HG02623 (cell line): ENCODE data around the gene CCDC187.

Experiments used
- ATAC-seq: cut with Tn5 transposase; IDR thresholded peaks from one replicate; pipeline ENCODE4 v1.9.1; 2021; ENCODE audit warnings: moderate library complexity; ENCODE audit not compliant: unreplicated experiment

Gene CCDC187

DNA sequence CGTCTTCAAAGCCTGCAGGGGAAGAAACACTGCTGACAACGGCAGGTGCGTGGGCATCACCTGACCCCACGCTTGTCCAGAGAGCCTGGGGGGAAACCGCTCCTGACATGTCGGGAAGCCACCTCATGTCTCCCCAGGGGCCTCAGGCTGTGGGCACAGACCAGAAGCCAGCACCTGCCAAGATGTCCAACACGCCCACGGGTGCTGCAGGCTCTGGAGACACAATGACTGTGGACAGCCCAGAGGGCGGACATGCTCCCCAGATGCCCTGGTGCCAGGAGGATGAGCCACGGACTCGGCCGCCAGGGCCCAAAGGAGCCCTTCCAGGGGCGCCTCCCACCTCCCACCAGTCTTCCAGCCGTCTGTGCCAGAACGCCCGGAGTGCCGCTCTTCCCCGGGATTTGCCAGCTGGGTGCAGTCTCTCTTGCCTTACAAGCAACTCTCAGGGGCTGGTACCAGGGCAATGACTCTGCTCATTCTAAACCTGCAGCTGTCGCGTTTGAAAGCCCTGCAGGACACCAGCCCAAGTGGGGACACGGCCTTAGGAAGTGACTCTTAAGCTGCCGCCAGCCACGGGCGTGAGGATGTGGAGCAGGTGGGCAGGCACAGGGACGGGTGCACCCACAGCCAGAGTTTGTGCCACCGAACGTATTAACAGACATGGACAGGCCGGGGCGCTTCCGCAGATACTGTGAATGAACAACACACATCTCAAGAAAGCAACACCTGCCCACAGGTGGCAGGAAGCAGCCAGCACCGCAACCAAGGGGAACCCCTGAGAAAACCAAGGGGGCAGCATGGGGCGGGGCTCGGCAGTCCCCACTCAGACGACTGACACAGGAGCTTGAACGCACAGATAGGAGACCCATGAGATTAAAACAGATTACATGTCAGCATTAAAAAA, 92.2 kb downstream of the CCDC187 start:
- ATAC-seq: no peak

DNA sequence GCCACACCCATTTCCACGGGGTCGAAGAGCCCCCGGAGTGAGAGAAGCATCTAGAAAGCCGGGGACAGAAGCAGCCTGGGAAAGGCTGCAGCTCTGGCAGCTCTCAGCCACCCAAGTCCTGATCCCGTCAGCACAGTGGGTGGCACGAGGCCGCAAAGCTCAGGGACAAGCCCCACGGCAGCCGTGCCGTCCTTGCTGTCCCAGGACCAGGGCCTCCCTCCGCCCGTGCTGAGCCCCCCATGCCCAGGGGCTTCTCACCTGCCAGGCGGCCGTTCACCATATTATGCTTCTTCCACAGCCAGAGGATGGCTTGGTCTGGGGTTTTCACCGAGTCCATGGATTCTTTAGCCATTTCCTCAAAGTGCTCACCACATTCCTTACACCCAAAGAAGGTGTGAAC, 92.9 kb downstream of the CCDC187 start:
- ATAC-seq: no peak

DNA sequence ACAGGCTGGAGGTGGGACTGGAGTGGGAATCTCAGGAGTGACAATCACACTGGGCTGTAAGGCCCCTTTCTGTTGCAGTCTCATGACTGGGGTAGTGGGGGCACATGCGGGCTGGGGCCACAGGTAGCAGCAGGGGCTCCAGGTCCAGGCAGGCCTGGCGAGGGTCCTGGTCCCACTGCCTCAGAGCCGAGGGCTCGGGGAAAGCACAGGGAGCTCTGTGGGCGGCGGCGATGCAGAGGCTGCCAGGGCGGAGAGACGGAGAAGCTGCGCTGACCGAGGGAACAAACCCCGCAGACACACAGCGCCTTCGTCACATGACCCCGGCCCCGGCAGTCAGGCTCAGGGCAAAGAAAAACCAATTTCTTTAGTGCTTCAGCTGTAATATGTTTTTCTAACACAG, 93.6 kb downstream of the CCDC187 start:
- no peak for ATAC-seq

DNA sequence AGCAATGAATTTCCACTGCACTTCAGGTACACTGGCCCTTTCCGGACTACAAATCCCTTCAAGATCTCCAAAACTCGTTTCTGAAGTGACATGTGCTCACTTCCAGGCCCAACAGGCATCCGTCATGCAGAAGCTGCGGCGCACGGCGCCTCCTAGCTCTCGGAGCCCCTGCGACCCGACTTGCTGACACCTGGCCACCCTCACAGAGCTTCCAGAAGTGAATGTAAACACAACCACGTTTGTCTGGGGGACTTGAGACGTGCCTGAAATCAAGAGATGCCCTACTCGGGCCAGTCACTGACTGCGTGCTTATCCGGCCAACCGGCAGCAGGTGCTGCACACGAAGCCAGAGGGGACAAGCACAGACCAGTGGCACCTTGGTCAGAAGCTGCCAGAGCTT, 94.1 kb downstream of the CCDC187 start:
- ATAC-seq: no peak

DNA sequence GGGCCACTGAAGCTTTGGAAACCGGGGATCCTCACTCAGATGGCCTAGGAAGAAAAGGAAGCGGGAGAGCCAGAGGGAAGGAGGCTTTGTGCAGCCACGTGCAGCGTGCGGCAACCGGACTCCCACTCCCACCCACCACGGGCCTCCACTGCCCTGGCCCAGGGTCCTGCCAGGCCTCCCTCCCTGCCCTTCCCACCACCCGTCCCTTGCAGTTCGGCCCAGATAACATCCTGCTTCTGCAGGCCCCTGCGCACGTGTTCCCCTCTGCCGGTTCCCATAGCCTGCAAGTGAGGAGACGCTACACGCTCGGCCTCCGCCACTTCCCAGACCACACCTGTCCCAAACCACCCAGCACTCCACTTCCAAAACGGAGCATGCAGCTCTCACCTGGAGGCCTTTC, 94.7 kb downstream of the CCDC187 start:
- ATAC-seq: no peak

DNA sequence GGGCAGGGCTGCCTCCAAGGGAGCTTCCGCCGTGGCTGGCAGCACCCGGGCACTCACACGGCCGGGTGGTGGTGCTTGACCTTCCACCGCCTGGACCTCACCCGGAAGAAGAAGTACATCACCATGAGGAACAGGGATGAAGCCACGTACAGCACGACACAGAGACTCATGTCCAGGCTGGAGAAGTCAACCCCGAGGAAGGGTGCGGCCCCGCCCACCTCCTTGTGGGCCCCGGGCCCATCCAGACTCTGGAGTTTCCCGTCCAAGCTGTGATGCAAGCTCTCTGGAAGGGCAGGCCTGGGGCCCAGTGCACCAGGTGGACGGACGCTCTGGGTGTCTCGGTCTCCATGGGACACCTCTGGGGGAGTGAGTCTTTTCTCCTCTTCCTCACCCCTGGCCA, 95.2 kb downstream of the CCDC187 start:
- no peak for ATAC-seq

DNA sequence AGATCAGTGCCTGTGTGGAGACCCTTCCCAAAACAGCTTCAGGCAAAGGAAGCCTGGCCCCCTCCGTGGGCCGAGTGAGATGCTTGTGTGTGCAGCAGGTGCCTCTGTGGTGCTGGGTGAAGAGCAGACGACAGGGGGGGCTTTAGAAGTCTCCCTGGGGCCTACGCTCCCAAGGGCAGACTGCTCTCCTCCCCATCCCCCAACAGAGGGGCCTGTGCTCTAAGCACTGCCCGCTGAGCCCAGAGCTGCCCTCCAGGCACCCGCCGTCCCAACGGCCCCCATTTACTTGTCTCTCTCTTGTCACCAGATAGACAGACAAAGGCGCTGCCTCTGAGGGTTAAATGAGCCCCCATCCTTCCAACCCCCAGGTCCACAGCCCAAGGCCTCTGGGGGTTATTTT, 96.3 kb downstream of the CCDC187 start:
- ATAC-seq: no peak

DNA sequence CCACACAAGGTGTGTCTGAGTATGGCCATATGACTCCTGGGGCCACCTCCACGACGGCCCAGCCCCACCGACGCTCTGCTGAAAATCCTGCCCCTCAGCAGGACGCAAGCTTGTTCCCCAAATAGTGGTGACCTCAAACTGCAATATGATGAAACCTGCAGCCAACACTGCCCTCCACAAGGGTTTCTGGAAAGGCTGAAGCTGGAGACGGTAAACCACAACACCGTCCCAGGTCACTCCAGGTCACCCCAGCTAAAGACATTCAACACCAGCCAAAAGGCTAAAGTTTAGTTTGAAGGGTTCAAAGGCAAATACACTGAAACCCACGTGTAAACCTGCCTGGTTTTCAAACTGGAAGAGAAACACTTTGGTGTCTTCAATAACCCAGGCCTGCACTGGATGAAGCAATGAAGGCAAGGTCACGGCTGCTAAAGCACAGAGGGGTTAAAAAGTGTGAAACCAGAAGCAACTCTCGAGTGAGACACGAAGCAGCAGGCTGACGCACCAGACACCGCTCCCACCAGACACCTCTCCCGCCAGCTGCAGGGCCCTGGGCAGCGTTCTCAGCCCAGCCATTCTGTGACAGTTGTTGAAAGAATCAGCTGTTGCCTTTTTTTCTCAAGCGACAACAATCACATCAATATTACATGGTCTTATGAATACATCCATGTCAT, 97.2 kb downstream of the CCDC187 start:
- ATAC-seq: no peak

DNA sequence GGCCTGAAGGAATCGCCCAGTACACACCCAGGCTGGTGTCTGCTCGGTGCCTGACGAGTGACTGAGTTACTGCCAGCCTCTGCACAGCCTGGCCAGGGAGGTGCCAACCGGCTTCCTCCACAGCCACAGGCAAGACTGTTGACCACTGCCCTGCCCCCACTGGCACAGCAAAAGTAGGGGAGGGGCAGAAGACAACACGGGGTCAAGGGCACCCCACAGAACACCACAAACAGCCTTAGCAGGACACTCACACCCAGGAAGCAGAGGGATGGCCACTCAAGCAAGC, 98.2 kb downstream of the CCDC187 start:
- ATAC-seq: no peak

DNA sequence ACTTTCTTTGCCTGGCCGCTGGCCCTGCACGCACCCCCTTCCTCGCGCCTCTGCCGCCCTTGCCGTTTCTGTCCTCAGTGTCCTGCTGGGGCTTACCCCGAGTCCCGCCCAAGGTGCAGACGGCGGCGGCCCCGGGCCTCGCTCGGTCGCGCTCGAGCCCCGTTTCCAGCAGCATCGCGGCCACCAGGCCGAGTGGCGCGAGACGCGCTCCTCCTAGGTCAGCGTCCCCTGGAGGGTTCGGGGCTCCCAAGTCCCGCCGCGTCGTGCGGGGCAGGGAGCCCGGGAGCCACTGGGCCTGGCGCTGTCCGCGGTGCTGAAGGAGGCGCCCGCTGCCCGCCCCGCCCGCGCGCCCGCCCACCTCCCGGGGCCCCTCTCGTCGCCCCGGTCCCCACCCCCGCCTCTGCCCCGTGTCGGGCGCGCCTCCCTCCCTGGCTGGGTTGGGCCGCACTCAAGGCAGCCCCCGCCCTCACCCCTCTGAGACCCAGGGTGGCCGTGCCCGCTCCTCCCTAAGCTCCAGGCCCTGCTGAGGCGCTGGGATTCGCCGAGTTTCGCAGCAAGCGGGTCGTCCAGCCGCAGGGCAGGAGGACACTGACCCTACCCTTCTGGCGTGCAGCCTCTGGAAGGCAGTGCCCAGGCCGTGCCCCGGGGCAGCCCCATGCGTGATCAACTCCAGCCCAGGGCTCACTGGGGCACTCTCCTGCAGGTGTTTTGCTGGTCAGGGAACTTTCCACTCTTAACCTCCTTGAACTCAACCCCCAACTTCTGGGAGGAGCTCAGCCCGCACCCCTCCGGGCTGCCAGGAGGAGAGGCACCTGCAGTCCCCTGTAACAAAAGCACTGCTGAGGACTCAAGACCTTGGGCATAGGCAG, 98.8 kb downstream of the CCDC187 start, which contains the start of gene LHX3:
Gene LHX3, minus strand, starts transcription at position 291 of the 869 bp plus-strand sequence. Its CDS starts 116 bp downstream, at position 175.
- no peak for ATAC-seq

DNA sequence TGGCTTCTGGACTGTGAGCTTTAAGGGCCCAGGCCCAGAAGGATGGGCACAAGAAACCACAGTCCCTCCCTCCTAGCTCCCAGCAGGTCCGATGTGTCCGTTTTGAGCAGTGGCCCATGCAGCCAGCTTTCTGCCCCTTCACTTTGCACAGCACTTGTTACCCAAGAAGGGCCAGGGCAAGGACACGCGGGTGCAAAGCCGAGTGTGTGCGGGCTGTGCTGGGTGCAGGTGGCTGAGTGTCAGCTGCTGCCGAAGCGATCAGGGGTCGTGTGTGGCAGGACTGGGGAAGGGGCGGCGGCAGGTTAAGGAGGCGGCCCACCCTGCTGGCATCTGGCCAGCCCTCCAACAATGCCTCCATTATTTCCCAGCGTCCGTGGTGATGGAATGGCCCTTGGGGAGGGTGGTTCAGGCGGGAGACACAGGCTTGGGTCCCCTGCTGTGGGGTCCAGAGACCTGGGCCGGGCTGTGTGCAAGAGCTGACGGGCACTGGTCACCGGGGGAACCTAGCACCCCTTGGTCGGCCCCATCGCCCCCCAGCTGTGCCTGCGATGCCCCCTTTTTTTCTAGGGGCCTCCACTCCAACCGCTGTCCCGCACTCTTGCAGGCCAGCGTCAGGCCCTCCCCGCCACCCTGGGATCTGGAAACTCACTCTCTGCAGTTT, 99.6 kb downstream of the CCDC187 start:
- no peak for ATAC-seq

DNA sequence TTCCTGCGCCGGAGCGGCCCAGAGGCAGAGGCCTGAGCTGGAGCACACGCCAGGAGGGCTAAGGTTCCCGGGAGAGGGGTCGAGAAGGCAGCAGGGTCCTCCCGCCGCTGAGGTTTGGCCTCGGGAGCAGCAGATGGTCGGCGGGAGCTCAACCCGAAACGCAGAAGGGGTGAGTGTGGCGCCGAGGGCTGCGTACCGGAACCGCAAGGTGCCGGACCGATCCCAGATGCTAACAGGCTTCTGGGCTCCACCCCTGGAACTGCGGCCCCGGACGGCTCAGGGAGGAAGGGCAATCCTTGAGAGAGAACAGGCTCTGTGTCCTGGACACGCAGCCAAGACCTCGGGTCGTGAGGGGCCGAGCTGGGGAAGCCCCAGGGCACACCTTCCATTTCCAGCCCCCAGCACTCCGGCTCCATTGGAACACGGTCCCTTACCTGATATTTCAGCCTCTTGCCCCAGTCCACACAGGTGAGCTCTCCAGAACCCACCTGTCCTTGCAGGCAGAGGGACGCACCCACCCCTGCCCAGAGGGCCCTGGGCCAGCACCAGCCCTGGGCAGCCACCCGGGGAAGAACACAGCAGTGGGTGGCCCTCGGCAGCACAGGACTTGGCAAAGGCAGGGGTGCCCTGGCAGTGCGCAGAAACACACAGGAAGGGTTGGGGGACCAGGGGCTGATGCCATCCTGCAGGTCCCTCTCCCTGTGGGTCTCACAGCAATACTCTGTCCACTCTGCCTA, 100.3 kb downstream of the CCDC187 start:
- no peak for ATAC-seq

DNA sequence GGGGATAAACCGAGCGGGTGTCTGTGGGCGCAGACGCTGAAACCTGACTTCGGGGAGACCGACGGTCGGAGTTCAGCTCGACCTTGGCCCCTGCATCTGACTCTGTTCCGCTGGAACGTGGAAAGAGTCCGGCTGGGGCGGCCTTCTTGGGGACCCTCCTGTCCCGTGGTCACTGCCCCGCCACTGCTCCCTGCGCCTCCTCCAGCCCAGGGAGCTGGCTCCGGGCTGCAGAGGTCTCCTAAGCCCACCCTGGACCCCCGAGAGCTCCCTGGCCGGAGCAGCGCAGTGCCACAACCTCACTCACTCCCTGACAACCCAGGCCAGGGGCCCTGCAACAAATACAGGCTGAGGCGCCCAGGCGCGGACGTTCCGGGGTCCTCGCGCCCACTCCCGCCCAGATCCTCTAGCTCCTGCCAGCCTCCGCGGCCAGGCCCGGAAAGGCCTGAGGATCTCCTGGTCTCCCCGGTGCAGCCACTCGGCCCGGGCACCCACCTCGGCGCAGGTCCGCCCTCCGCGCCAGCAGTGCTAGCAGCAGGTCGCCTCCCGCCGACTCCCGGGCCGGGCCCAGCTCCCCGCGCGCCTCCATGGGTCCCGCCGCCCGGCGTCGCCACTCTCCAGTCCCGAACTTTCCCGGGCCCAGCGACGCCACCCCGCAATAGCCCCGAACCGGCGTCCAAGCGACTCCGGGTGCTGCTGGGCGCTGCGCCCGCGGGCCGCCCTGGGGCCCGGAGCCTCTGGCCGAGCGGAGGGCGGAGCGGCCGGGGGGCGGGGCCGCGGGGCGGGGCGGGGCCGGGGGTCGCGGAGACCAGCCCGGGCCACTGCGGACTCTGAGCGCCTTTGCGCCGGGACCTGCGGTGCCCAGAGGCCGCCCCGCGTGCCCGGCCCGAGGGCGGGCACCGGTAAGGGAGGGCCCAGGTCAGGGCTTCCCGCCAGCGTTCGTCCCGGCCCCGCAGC, 101.2 kb downstream of the CCDC187 start:
- no peak for ATAC-seq

DNA sequence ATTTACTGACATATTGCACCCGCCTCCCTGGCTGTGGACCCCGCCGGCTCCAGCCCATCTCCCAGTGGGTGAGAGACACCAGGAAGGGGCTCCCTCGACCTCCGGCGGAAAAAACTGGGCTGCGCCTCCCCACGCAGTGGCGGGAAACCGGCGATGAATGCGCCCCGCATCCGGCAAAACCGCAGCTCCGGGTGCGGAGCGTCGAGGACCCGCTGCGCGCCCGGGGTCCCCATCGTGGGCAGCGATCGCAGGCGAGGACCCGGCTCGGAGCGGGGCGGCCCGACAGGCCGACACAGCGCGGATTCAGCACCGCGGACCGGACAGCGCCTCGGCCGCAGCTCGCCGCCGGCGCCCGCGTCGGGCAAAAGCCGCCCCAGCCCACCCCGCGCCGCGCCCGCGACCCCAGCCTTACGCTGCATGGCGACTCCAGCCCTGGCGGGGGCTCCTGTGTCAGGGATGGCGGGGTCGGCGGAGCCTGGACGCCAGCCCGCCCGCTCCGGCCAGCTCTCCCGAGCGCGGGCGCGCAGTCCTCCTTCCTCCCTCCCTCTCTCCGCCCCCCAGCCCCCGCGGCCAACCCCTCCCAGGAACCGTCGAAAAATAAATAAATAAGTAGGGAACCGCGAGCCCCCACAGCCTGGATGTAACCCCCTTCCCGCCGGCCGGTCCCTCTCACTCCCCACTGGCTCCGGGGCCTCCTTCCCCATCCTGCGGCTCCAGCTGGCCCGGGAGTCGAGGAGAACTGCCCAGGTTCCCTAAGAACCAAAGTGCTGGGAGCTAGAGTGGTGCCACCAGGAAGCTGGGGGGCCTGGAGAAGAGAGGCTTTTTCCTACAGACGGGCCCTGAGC, 102.1 kb downstream of the CCDC187 start:
- ATAC-seq: no peak

DNA sequence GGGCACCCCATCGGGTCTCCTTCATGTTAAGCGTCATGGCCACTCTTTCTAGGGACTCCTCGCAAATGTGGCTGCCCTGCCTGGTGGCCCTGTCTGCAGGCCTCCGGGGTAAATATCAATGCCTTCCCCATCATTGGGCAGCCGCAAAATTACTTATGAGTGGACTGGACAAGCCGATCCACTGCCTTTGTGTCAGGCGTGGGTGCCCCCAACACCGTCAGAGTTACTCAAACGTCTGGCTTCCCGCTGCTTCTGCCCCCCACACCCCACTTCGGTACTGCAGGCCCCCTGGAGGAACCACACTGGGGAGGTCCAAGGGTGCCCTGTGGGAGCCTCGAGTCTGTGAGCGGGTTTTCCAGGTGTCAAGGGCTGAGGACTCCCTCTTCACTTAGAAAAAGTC, 102.7 kb downstream of the CCDC187 start:
- ATAC-seq: no peak

DNA sequence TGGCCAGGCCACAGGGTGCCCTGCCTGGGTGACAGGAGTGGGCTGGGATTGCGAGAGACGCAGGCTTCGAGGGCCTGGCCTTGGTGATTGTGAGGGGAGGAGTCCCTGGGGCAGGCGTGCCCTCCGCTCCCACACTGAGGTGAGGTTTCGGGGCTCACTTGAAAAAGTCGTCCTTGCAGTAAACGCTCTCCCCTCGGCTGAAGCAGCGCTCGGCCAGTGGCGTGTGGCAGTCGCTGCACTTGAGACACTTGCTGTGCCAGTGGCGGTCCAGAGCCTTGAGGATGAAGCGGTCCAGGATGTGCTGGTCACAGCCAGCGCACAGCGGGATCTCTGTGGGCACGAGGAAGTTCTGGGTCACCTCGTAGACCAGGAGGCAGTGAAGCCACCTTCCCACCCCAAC, 103.5 kb downstream of the CCDC187 start:
- ATAC-seq: no peak
